Thyroid gland (tissue), 4 donors: ENCODE results near the gene TREM2.

Experiments
- CTCF ChIP-seq, 6 experiments: fragments of 200-600 bp in 3 of 6; fragments of 450-650 bp in 3 of 6; sonication (generic) in 3 of 6; IDR thresholded peaks; one replicate each; pipeline ENCODE4 v1.5.1; 2016 to 2019; ENCODE audit warnings: antibody characterized with exemption in 6 of 6, mild to moderate bottlenecking in 2 of 6, inconsistent platforms in 1 of 6, moderate library complexity in 1 of 6
- POLR2A ChIP-seq, 2 donors: fragments of 450-650 bp; IDR thresholded peaks; one replicate each; pipeline ENCODE4 v1.6.1; 2017; ENCODE audit warnings: antibody characterized with exemption in 2 of 2, mild to moderate bottlenecking in 2 of 2, moderate library complexity in 1 of 2

- TF ChIP-seq CTCF (IDR thresholded peaks at IDR 0.05) (no peak), POLR2A (IDR thresholded peaks at IDR 0.05) (no peak)
Measured at GRCh38 chr6:41164551-41165120, 1.7 kb upstream of the TREM2 start.
